Naive B cell (primary cell): Measurements from ENCODE around the gene CACNA1D. TPM values are rescaled to one million over a fixed set of nuclear protein-coding genes. Genes with fewer than 3 reads are reported as not detected.

Source experiments
- ATAC-seq, 2 donors: fragments of 150-1000 bp; cut with Tn5 transposase; 2 replicates each; pipeline ENCODE4 v1.10.0; 2021; ENCODE audit warnings: low read depth in 2 of 2, mild to moderate bottlenecking in 2 of 2, moderate library complexity in 2 of 2
- DNase-seq: peaks from one replicate; pipeline ENCODE4 v3.0.0; 2022
- H3K27ac Mint-ChIP-seq, 6 donors: one replicate each; pipeline ENCODE4 v1.8.0; 2020 to 2022; ENCODE audit warnings: mild to moderate bottlenecking in 6 of 6, mixed read lengths in 6 of 6, moderate library complexity in 5 of 6, inconsistent platforms in 2 of 6
- H3K27me3 Mint-ChIP-seq, 3 donors: one replicate each; pipeline ENCODE4 v1.8.0; 2021 to 2022; ENCODE audit warnings: mixed read lengths in 3 of 3, mild to moderate bottlenecking in 1 of 3
- H3K36me3 Mint-ChIP-seq, 2 donors: one replicate each; pipeline ENCODE4 v1.8.0; 2020 to 2022; ENCODE audit warnings: mixed read lengths in 2 of 2, inconsistent platforms in 1 of 2, mild to moderate bottlenecking in 1 of 2
- H3K4me1 Mint-ChIP-seq, 3 donors: one replicate each; pipeline ENCODE4 v1.8.0; 2020 to 2022; ENCODE audit warnings: mixed read lengths in 3 of 3, inconsistent platforms in 1 of 3, mild to moderate bottlenecking in 1 of 3, moderate library complexity in 1 of 3
- H3K4me3 Mint-ChIP-seq, 8 donors: one replicate each; pipeline ENCODE4 v1.8.0; 2020 to 2022; ENCODE audit warnings: mild to moderate bottlenecking in 8 of 8, mixed read lengths in 8 of 8, moderate library complexity in 8 of 8, inconsistent platforms in 2 of 8
- H3K9me3 Mint-ChIP-seq, 7 donors: one replicate each; pipeline ENCODE4 v1.8.0; 2020 to 2022; ENCODE audit warnings: mixed read lengths in 7 of 7, mild to moderate bottlenecking in 5 of 7, inconsistent platforms in 2 of 7, moderate library complexity in 1 of 7
- polyA plus RNA-seq, 6 donors: library from polyadenylated mRNA; unstranded; fragments of 300-500 nt; fragmentation: Illumina TruSeq; gene quantifications; one replicate each; pipeline ENCODE4 v1.2.3, GENCODE V29; 2021; ENCODE audit warnings: low read depth in 6 of 6

Gene CACNA1D
- polyA plus RNA-seq, 6 donors from 2014 or later = not detected

DNA sequence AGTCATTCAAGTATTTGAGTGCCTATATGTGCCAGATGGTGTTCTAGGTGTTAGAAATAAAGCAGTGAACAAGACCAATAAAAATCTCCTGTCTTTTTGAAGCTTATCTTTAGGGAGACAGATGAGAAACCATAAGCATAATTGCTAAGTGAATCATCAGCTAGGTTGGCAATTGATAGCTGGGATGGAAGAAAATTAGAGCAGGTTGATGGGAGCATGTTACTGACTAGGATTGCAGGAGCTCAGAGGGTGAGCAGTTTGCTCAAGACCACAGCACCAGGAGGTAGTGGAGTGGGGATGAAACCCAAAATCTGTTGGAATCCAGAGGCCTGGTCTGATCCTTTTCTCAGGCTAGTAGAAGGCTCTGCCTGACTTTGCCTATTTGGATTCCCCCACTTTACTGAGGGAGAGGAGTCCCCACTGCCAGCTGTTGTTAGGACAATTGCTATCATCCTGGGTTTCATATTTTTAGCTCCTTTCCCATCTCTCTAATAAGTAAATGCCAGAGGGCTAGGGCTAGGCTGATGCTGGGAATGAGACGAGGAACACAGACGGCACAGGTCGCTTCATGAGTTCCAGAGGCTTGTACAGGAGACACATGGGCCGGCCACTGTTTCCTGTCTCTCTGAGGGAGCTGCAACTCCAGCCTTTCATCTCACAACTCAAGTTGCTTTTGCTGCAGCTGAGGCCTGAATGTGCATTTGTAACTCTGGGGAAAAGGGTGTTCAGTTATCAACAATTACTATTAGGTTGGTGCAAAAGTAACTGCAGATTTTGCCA lies 102.9 kb downstream of the CACNA1D start:
- no peak for DNase-seq
- Mint-ChIP-seq H3K4me1 (peaks cover 0 to 10% (median 0%) of the 10 kb centered on the region in 3 donors), H3K27me3 (peaks cover 0 to 4% (median 0%) of the 10 kb centered on the region in 3 donors), H3K4me3 (no peak overlapping the region), H3K36me3 (no peaks in the 10 kb centered on the region), H3K27ac (peak overlapping the region in 1 of 6 donors; percentile 39), H3K9me3 (no peaks in the 10 kb centered on the region)
- no peak for ATAC-seq

DNA sequence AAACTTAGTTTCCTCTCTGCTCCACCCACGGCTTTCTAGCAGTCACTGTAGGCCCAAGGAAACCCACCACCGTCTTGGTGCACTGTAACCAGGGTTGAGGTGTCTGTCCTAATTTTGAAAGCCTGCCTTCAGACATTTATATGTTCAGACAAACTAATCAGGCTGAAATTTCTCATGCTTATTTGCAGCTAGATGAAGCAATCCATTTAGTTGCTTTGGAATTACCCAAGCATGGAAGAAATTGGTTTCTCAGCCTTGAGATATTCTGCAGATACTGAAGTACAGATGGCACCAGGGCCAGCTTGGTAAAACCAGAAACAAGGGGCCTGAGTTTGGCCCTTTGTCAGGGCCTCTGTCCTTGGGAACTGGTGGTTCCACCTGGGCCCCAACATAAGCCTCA lies 105.4 kb downstream of the CACNA1D start:
- H3K36me3 Mint-ChIP-seq = no peaks in the 10 kb centered on the region
- ATAC-seq = no peak
- H3K27me3 Mint-ChIP-seq = peaks cover 0 to 3% (median 1%) of the 10 kb centered on the region in 3 donors
- no peaks in the 10 kb centered on the region for H3K9me3 Mint-ChIP-seq
- DNase-seq = no peak
- H3K4me1 Mint-ChIP-seq = no peaks in the 10 kb centered on the region
- no peak overlapping the region for H3K27ac Mint-ChIP-seq
- H3K4me3 Mint-ChIP-seq = no peak overlapping the region

DNA sequence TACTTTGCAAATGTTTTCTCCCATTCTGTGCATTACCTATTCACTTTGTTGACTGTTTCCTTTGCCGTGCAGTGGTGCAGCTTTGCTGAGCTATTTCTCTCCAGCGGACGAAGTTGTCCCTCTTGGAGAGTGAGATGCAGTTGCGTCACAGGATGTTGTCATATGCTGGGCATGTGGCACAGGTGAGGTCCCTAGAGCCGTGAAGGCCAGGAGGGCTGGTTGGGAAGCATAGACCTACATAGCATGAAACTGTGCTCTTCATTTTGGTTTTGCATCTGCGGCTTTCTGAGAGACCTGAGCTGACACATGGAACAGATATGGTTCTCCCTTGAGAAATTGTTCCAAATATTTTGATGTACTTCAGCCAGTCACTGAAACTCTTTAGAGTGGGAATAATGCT lies 108.5 kb downstream of the CACNA1D start:
- Mint-ChIP-seq H3K27me3 (peaks cover 0 to 9% (median 0%) of the 10 kb centered on the region in 3 donors), H3K27ac (no peak overlapping the region), H3K9me3 (peaks cover 0 to 13% (median 10%) of the 10 kb centered on the region in 7 donors), H3K4me1 (no peaks in the 10 kb centered on the region), H3K36me3 (peaks cover 0 to 7% of the 10 kb centered on the region in 2 donors), H3K4me3 (no peak overlapping the region)
- no peak for DNase-seq
- no peak for ATAC-seq

DNA sequence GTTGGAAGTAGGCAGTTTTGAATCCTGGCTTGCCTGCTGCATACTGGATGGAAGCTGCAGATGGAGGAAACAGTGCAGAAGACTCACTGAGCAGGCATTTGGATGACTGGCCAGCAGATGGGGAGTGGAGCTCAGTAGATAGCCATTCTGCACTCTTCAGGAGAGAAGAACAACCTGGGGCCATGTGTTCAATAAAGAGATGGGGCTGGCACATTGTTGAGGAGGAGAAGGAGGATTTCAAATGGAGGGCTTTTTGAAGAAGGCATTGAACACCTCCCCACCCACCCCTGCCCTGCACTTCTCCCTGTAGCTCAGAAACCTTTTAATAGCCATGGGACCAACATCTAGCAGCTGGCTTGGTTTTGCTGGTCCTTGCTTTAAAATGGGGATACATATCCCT lies 109.8 kb downstream of the CACNA1D start:
- Mint-ChIP-seq H3K27ac (no peak overlapping the region), H3K27me3 (peaks cover 0 to 18% (median 4%) of the 10 kb centered on the region in 3 donors), H3K9me3 (peaks cover 0 to 17% (median 13%) of the 10 kb centered on the region in 7 donors), H3K36me3 (peaks cover 0 to 7% of the 10 kb centered on the region in 2 donors), H3K4me3 (no peak overlapping the region), H3K4me1 (no peaks in the 10 kb centered on the region)
- ATAC-seq (no peak), DNase-seq (no peak)

DNA sequence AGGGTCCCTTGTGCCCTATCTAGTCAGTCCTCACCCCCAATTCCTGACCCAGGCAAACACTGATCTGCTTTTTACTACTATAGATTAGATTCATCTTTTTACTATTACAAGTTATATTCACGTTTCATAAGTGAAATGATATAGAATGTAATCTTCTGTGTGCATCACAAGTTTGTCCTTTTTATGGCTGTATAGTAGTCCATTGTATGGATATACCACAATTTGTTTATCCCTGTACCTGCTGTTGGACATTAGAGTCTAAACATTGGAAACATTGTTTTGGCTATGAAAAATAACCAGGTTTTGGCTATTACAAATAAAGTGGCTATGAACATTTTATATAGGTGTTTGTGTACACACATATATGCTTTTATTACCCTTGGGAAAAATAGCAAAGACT lies 112.4 kb downstream of the CACNA1D start:
- no peak for ATAC-seq
- no peak overlapping the region for H3K27ac Mint-ChIP-seq

DNA sequence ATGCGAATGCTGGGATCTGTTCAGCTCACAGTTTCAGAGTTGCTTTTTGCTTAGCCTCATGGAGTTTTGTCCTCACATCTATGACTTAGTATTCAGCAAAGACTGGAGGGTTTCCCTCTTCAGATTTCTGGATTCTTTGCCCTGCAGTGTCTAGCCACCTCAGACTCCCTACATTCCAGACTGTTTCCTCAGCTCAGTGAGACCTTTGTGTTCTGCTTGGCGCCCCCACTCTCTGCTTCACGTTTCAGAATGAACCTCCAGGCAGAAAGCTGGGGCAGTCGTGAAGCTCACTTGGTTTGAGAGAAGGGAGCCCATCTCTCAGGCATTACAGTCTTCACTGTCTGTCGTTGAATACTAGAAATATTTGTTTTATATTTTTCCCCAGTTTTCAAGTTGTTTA lies 118.1 kb downstream of the CACNA1D start:
- peaks cover 0 to 9% (median 5%) of the 10 kb centered on the region in 7 donors for H3K9me3 Mint-ChIP-seq
- H3K36me3 Mint-ChIP-seq = no peaks in the 10 kb centered on the region
- H3K27ac Mint-ChIP-seq = no peak overlapping the region
- no peak overlapping the region for H3K4me3 Mint-ChIP-seq
- peaks cover 0 to 17% (median 13%) of the 10 kb centered on the region in 3 donors for H3K27me3 Mint-ChIP-seq
- ATAC-seq (no peak), DNase-seq (no peak)
- peaks cover 4 to 20% (median 10%) of the 10 kb centered on the region in 3 donors for H3K4me1 Mint-ChIP-seq

More for the DNA sequence above, 112.4 kb downstream of the CACNA1D start:
- Mint-ChIP-seq H3K4me1 (no peaks in the 10 kb centered on the region), H3K9me3 (peaks cover 0 to 20% (median 13%) of the 10 kb centered on the region in 7 donors), H3K4me3 (no peak overlapping the region), H3K27me3 (peaks cover 0 to 26% (median 4%) of the 10 kb centered on the region in 3 donors), H3K36me3 (peaks cover 0 to 7% of the 10 kb centered on the region in 2 donors)
- no peak for DNase-seq

DNA sequence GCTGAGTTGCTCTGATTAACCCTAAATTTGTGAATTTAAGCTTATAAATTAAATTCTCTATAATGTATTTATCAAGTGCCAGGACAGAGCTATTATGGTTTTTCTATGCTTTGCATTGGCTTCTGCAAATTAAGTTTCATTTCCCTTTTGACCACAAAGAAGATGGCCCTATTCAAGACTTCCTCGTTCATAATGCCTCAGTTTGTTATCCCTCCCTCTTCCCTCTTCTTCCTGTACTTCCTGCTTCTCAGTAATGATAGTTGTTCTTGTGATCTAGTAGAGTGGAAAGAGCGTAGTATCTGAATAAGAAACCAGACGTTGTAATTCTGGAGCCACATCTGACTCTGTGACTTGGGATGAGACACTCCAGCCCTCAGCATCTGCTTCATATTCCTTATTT lies 118.7 kb downstream of the CACNA1D start:
- peaks cover 0 to 9% (median 4%) of the 10 kb centered on the region in 7 donors for H3K9me3 Mint-ChIP-seq
- no peak overlapping the region for H3K4me3 Mint-ChIP-seq
- ATAC-seq (peak in 1 of 2 donors; percentile 40), DNase-seq (no peak)
- peaks cover 4 to 20% (median 10%) of the 10 kb centered on the region in 3 donors for H3K4me1 Mint-ChIP-seq
- H3K36me3 Mint-ChIP-seq = no peaks in the 10 kb centered on the region
- peaks cover 0 to 17% (median 13%) of the 10 kb centered on the region in 3 donors for H3K27me3 Mint-ChIP-seq
- peak overlapping the region in 2 of 6 donors; percentile 1 to 5 for H3K27ac Mint-ChIP-seq

DNA sequence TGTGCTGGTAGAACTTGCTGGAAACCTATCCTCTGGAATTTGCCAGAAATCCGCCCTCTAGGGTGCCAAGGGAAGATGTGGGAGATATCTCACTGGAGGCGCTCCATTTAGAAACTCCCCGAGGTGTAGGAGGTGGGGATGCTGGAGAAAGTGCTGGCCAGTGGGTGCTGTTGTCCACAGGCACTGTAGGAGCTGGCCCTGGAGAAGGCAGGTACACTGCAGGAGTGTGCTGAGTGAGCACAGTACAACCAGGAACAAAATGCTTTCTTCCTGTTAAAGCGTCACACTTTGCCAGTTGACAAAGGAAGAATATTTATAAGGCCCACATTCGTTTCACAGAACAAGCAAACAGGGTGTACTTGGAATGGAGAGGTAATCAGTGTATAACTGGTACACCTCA lies 119.9 kb downstream of the CACNA1D start:
- Mint-ChIP-seq H3K4me1 (peaks cover 4 to 20% (median 10%) of the 10 kb centered on the region in 3 donors), H3K4me3 (no peak overlapping the region), H3K27me3 (peaks cover 2 to 13% (median 8%) of the 10 kb centered on the region in 3 donors), H3K27ac (no peak overlapping the region), H3K9me3 (peaks cover 0 to 6% (median 0%) of the 10 kb centered on the region in 7 donors), H3K36me3 (no peaks in the 10 kb centered on the region)
- DNase-seq (no peak), ATAC-seq (no peak)

DNA sequence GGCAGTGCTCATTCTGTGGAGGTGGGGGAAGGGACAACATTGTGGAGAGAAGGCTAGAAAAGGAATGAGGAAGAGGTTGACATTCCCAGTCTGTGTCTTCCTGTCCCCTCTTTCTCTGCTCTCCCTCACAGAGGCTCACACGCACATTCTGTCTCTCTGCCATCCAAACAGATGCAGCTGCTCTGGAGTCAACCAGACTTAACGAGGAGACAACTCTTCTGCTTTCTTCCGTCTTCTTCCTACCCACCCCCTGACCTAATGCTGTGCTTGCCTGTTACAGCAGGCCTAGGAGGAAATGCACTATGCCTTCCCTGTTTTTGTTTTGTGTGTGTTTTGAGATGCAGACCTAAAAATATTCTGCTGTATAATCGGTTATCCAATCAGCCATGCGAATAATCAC lies 121.9 kb downstream of the CACNA1D start:
- Mint-ChIP-seq H3K27me3 (peaks cover 15 to 24% (median 20%) of the 10 kb centered on the region in 3 donors), H3K9me3 (peaks cover 0 to 4% (median 0%) of the 10 kb centered on the region in 7 donors), H3K27ac (no peak overlapping the region), H3K4me3 (no peak overlapping the region), H3K4me1 (peaks cover 4 to 20% (median 10%) of the 10 kb centered on the region in 3 donors), H3K36me3 (no peaks in the 10 kb centered on the region)
- ATAC-seq = no peak
- no peak for DNase-seq

DNA sequence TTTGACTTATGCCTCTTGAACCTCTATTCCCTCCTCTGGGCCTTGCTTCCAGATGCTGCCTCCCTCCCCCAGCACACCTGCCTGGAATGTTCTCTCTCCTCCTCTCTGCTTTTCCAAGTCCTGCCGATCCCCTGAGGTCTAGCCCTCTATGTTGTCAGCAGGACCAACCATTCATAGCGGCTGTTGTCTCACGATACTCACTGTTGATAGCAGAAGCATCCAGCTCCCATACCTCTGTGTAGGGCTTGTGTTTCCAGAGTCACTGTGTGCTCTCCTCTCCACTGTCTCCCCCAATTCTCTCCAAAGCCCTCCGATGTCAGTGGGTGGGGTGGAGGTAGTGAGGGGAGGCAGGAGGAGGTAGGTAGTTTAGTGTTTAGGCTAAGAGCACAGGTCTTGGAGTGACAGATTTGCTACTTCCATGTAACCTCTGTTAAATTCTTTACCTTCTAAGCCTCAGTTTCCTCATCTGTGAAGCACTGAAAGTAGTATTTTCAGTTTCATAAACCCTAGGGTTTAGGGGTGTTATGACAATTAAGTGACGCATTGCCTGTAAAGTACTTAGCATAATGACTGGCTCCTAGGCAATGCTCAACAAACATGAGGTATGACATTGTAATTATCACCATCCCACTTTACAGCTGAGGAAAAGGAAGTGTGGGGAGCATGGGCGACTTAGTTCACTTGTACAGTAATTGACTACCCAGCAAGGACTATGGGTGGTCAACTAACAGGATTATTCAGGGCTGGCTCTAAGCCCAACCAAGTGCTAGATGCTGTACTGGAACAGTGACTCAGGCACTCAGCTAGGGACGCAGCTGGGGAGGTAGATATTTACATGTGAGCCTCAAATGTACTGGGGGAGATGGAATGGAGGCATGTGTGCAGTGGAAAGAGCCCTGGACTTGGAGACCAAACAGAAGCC lies 122.8 kb downstream of the CACNA1D start:
- no peaks in the 10 kb centered on the region for H3K36me3 Mint-ChIP-seq
- H3K4me1 Mint-ChIP-seq = peaks cover 4 to 20% (median 10%) of the 10 kb centered on the region in 3 donors
- H3K27me3 Mint-ChIP-seq = peaks cover 15 to 24% (median 24%) of the 10 kb centered on the region in 3 donors
- DNase-seq (no peak), ATAC-seq (no peak)
- peak overlapping the region in 1 of 6 donors; percentile 1 for H3K27ac Mint-ChIP-seq
- no peak overlapping the region for H3K4me3 Mint-ChIP-seq
- peaks cover 0 to 4% (median 0%) of the 10 kb centered on the region in 7 donors for H3K9me3 Mint-ChIP-seq

DNA sequence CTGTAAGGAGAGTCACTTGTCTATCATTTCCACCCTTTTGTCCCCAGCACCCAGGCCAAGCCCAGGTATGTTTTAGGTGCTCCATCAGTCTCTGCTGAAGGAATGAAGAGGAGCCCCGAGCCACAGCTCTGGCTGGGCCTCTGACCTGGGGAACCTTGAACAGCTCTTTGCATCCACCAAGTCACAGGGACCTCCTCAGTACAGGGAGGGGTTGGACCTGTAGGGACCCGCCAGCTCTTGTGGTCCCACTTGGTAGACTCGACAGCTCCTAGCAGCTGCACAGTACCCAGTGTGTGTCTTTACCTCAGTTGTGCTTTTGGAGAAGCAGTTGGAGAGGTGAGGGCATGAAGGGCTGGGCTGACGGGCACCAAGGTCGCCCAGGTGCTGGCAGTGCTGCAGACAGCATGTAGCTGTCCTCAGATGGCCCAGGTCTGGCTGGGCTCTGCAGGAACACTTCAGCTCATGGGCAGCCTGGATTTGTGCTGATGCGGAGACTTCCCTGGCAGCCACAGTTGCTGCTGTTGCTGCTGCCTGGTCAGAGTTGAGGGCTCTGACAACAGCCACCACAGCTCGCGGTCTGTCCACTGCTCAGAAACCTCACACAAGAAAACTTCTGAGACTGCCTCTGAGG lies 123.6 kb downstream of the CACNA1D start:
- peaks cover 4 to 14% (median 5%) of the 10 kb centered on the region in 3 donors for H3K4me1 Mint-ChIP-seq
- ATAC-seq = no peak
- no peaks in the 10 kb centered on the region for H3K36me3 Mint-ChIP-seq
- peaks cover 0 to 4% (median 0%) of the 10 kb centered on the region in 7 donors for H3K9me3 Mint-ChIP-seq
- H3K27ac Mint-ChIP-seq = no peak overlapping the region
- no peak for DNase-seq
- peaks cover 15 to 25% (median 24%) of the 10 kb centered on the region in 3 donors for H3K27me3 Mint-ChIP-seq
- H3K4me3 Mint-ChIP-seq = no peak overlapping the region

DNA sequence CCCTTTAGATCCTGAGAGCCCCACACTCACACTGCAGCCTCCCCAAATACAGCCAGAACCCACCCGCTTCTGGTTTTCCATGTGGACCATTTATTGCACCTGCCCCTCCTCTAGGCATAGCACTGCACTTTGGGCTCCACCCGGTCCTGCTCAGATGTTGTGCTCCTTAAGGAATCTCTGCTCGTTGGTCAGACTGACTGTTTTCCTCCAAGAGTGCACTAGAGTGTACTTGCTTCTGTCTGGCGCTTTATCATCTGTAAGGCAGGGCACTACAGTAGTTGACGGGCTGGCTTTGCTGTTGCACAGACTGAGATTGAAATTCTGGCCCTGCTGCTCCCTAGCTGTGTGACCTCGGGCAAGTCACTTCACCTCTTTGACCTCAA lies 124.1 kb downstream of the CACNA1D start:
- ATAC-seq (no peak), DNase-seq (no peak)
- H3K27ac Mint-ChIP-seq = no peak overlapping the region
- peaks cover 15 to 30% (median 24%) of the 10 kb centered on the region in 3 donors for H3K27me3 Mint-ChIP-seq
- no peak overlapping the region for H3K4me3 Mint-ChIP-seq
- H3K9me3 Mint-ChIP-seq = peaks cover 0 to 1% (median 0%) of the 10 kb centered on the region in 7 donors
- peaks cover 0 to 10% (median under 1%) of the 10 kb centered on the region in 3 donors for H3K4me1 Mint-ChIP-seq
- no peaks in the 10 kb centered on the region for H3K36me3 Mint-ChIP-seq

DNA sequence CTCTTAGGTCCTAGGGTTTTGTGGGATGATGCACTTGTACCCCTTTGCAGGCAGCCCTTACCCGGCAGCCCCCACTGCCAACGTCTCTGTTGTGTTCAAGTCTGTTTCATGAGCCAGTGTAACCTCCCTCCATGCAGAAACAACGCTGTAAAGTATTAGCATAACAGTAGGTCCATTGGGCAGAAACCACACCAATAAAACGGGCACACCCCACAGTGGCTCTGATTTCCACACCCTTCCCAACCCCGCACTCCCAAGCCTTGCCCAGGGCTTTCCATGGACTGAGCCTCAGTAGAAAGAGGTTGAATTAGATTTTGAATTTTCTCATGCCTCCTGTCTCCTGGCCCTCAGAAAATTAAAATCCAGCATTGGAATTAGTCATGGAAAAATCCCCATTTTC lies 124.5 kb downstream of the CACNA1D start:
- DNase-seq (no peak), ATAC-seq (no peak)
- H3K27me3 Mint-ChIP-seq = peaks cover 15 to 34% (median 24%) of the 10 kb centered on the region in 3 donors
- no peak overlapping the region for H3K27ac Mint-ChIP-seq
- no peak overlapping the region for H3K4me3 Mint-ChIP-seq
- H3K9me3 Mint-ChIP-seq = peaks cover 0 to under 1% (median 0%) of the 10 kb centered on the region in 7 donors
- H3K4me1 Mint-ChIP-seq = peaks cover 0 to 6% (median 0%) of the 10 kb centered on the region in 3 donors
- H3K36me3 Mint-ChIP-seq = no peaks in the 10 kb centered on the region
